ENCODE results near the gene SKP2. TPM values are rescaled to one million over a fixed set of nuclear protein-coding genes. Genes with fewer than 3 reads are reported as not detected.

SKP2 gene
- total and polyA plus RNA-seq, 2 experiments from 2014 or later: 64.6 to 103 TPM

DNA sequence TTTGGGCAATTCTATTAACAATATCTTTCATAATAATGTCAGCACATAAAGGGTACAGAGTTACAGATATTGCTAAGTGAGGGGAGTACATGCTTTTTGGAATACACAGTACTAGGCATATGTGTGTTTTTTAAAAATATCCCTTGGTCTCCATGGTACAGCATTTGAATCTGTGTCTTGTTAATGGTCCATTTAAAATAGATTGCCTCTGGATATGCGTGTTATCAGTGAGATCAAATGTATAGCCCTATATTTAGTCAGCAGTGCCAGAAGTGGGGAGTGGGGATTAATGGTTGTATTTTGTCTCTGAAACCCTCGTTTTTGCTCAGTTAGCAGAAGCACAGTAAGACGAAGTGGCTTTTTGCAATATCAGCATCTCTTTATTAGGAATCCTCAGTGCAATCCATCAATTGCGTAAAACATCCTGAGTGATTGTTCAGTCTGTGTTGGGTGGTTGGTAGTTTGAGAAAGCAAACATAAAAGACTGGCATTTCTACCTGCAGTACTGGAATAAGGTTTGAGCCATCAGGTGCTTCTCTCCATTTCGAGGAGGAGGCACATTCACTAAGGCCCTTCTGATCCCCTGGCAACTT is 19.0 kb downstream of the SKP2 start:
- Histone ChIP-seq H3K4me1 (ENCODE audit: insufficient read depth) (no peaks in the 10 kb centered on the region), H4K20me1 (ENCODE audit: insufficient read depth, poor library complexity, severe bottlenecking) (no peaks in the 10 kb centered on the region), H3K36me3 (replicated peaks; ENCODE audit: insufficient read depth, low read depth) (peaks cover 4% of the 10 kb centered on the region), H2AFZ (no peak overlapping the region), H3K9me2 (replicated peaks; ENCODE audit: insufficient read depth) (no peaks in the 10 kb centered on the region), H3K4me2 (no peak overlapping the region), H3K79me2 (peaks cover 29% of the 10 kb centered on the region), H3K27me3 (no peaks in the 10 kb centered on the region), H3K9me3 (ENCODE audit: low read depth) (no peaks in the 10 kb centered on the region), H3K27ac (no peak overlapping the region), H3K4me3 (no peak overlapping the region)
- TF ChIP-seq EZH2 (IDR thresholded peaks at IDR 0.05; ENCODE audit: borderline replicate concordance): no peak
- TF ChIP-seq CTCF (IDR thresholded peaks at IDR 0.05; ENCODE audit: poor library complexity): no peak
- no peak for TF ChIP-seq EZH2phosphoT487 (IDR thresholded peaks at IDR 0.05; ENCODE audit: low read depth, severe bottlenecking, unreplicated experiment)
- 81% methylated on average over 5 of the region's 5 CpGs for WGBS (ENCODE audit: low lambda C conversion rate, missing lambda C conversion rate)
- DNase-seq (ENCODE audit: low spot score): no peak

DNA sequence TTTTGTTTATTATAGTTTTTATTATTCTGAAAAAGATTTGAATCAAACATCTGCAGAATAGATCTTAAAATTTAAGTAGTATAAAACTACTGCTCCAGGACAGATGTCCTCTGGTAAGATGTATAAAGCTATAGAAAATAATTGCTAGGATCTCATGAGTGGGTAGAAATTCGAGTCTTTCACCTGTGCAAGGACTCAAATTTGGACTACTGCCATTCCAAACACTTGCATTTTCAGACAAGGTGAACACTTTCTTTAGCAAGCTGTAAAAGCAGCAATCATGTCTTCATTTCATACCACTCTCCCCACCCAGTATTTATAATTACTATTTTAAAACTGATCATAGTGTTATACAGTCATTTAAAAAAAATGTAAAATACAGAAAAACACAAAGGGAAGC is 20.7 kb downstream of the SKP2 start:
- Histone ChIP-seq H3K9me3 (ENCODE audit: low read depth) (no peaks in the 10 kb centered on the region), H3K36me3 (replicated peaks; ENCODE audit: insufficient read depth, low read depth) (peaks cover 4% of the 10 kb centered on the region), H3K4me2 (no peak overlapping the region), H3K9me2 (replicated peaks; ENCODE audit: insufficient read depth) (no peaks in the 10 kb centered on the region), H3K27ac (no peak overlapping the region), H3K4me1 (ENCODE audit: insufficient read depth) (no peaks in the 10 kb centered on the region), H3K79me2 (peaks cover 20% of the 10 kb centered on the region), H4K20me1 (ENCODE audit: insufficient read depth, poor library complexity, severe bottlenecking) (no peaks in the 10 kb centered on the region), H3K27me3 (no peaks in the 10 kb centered on the region), H2AFZ (no peak overlapping the region), H3K4me3 (no peak overlapping the region)
- WGBS (ENCODE audit: low lambda C conversion rate, missing lambda C conversion rate): 89% methylated on average over 1 of the region's 1 CpG
- no peak for TF ChIP-seq EZH2phosphoT487 (IDR thresholded peaks at IDR 0.05; ENCODE audit: low read depth, severe bottlenecking, unreplicated experiment)
- TF ChIP-seq EZH2 (IDR thresholded peaks at IDR 0.05; ENCODE audit: borderline replicate concordance): no peak
- TF ChIP-seq CTCF (IDR thresholded peaks at IDR 0.05; ENCODE audit: poor library complexity): no peak
- no peak for DNase-seq (ENCODE audit: low spot score)

GRCh38 chr5:36173426-36173825 is 21.5 kb downstream of the SKP2 start:
- Histone ChIP-seq H2AFZ (no peak overlapping the region), H3K36me3 (replicated peaks; ENCODE audit: insufficient read depth, low read depth) (peaks cover 3% of the 10 kb centered on the region), H3K9me3 (ENCODE audit: low read depth) (no peaks in the 10 kb centered on the region), H3K4me2 (no peak overlapping the region), H3K4me1 (ENCODE audit: insufficient read depth) (no peaks in the 10 kb centered on the region), H3K79me2 (peaks cover 14% of the 10 kb centered on the region), H3K27ac (no peak overlapping the region), H3K27me3 (no peaks in the 10 kb centered on the region), H3K4me3 (no peak overlapping the region), H4K20me1 (ENCODE audit: insufficient read depth, poor library complexity, severe bottlenecking) (no peaks in the 10 kb centered on the region), H3K9me2 (replicated peaks; ENCODE audit: insufficient read depth) (no peaks in the 10 kb centered on the region)
- WGBS (ENCODE audit: low lambda C conversion rate, missing lambda C conversion rate): 92% methylated on average over 2 of the region's 2 CpGs
- DNase-seq (ENCODE audit: low spot score): no peak
- TF ChIP-seq EZH2 (IDR thresholded peaks at IDR 0.05; ENCODE audit: borderline replicate concordance) (no peak), EZH2phosphoT487 (IDR thresholded peaks at IDR 0.05; ENCODE audit: low read depth, severe bottlenecking, unreplicated experiment) (no peak), CTCF (IDR thresholded peaks at IDR 0.05; ENCODE audit: poor library complexity) (no peak)

All from hepatocyte (in vitro differentiated cells).